Stimulated activated CD4-positive, alpha-beta T cell treated with anti-CD3 and anti-CD28 coated beads, Interleukin-1b, Interleukin-23, amount 100 ng/mL, for 1 hour (primary cell): ENCODE results near the gene HOXA6.

ENCODE experiments used
- DNase-seq, 2 donors: peaks; one replicate each; pipeline ENCODE4 v3.0.0-alpha.2; 2020; ENCODE audit warnings: low read depth in 2 of 2

The HOXA6 gene

DNA sequence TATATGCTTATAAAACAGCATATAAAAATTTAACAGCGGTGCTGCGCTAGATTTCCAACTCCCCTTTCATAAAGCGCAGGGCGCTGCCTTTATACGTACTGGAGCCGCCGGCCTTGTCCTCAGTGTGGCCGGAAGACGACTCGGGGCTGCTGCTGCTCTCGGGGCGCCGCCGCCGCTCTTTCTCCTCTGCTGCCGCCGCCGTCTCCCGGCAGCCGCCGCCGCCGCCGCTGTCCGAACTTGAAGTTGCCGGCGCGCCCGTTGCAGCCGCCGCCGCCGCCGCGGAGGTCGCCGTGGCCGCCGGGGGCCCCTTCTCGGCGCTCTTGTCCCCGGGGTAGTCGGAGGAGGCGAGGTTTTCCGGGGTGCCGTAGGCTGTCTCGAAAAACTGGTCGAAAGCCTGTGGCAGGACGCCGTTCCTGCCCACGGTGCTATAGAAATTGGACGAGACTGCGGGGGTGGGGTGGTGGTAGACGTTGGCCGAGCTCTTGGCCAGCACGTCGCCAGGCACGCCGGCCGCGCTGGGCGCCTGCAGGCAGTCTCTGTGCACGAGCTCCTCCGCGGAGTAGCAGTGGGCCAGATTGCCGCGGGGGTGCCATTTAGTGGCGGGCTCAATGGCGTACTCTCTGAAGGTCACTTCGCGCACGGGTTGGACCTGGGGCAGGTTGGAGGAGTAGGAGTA lies 36.9 kb upstream of the HOXA6 start:
- no peak for DNase-seq

DNA sequence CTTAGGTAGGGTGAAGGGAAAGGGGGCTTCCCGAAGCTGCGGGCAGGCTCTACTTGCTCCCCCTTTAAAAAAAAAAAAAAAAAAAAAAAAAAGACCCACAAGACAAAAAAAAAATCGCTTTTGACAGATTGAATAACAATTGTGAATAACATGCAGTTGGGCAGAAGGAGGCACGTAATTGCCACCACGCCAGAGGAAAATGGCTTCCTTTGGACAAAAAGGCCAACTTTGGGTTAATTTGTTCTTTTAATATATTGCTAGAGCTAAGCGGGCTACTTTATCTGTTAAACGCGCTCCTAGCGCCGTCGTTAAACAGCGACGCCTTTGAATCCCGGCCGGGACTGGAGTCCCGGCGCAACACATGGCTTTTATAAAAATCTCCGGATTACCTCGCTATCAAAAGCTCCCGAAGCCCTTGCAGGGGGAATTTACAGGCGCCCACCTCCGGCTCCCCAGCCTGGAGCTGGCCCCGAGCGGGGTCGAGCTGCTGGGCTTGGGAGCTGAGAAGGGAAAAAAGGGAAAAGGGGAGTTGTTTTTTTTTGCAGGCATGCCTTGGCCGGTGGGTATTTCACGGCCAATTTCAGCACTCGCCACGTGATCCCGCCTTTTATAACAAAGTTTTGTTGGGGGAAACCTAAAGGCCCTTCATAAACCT lies 36.2 kb upstream of the HOXA6 start:
- no peak for DNase-seq

DNA sequence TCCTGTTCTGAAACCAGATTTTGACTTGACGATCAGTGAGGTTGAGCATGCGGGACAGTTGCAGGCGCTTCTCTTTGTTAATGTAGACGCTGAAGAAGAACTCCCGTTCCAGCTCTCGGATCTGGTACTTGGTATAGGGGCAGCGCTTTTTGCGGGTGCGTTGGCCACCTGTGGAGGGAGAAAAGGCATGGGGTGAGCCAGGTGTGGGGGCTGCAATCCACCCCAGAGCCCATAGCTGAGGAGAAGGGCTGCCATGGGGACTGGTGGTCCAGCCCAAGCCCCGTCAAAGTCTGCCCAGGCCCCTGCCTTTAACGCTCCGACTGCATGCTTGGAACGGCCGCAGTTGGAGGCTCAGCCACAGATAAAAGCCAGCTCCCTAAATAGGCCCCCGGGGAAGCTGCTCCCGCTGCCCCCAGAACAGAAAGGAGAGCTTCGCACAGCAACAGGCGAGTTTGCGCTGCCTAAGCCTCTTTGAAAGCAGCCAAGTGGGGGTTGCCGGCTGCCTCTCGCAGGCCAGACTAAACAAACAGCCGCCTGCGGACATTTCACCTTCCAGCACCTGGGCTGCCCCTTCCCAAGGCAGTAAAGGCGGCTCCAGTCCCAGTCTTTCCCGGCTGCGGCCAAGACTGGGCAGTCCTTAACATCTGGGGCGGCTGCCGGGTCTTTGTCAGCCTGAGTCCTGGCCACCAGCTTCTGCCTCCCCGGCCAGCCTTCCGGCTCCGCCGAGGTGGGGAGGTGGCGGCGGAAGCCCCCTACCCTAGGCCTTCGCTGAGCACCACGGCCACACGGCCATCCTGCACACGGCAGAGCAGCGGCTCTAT lies 35.5 kb upstream of the HOXA6 start:
- DNase-seq: no peak

DNA sequence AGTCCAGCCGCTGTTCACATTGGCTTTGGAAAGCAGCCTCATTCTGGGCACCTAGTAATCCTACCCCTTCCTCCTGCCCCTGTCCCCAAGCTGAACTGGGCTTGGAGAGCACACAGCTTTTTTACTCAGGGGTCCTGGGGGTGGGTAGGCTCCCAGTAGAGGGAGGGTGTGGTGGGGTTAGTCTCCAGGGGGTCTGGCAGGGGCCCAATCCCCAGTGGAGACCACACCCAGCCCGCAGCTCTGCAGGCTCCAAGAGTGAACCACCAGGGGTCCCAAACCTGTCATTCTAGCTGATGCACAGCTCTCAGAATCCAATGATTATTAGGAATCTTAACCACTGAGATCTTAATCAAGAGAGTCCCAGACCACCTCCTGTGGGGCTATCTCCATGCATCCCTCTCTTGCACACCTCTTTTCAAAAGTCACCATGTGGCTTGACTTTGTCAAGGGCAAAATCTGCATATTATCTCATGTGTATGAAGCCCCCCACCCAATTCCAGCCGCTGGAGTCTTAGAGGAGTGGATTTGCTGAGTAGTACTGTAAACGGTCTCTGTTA lies 34.8 kb upstream of the HOXA6 start:
- no peak for DNase-seq

DNA sequence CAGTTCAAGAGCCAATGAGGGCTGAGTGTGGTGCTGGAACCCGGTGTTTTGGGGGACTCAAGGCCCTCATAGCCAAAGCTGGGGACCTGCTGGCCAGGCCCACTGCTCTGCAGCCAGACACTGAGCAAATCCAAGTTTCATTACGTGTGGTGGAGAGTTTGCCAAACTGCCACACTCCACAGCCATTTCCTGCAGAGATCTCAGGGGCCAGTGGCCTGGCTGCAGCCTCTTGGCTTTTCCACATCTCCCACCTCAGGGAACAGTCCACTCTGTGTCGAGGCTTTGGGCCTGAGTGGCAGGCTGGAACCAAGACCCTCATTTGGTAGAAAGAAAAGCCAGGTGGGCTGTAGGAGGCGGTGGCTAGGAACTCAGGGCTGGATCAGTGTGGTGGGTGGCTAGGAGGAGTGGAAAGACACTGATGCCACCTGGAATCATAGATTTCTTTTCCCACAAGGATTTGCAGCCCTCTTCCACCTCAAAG lies 34.3 kb upstream of the HOXA6 start:
- DNase-seq: no peak

DNA sequence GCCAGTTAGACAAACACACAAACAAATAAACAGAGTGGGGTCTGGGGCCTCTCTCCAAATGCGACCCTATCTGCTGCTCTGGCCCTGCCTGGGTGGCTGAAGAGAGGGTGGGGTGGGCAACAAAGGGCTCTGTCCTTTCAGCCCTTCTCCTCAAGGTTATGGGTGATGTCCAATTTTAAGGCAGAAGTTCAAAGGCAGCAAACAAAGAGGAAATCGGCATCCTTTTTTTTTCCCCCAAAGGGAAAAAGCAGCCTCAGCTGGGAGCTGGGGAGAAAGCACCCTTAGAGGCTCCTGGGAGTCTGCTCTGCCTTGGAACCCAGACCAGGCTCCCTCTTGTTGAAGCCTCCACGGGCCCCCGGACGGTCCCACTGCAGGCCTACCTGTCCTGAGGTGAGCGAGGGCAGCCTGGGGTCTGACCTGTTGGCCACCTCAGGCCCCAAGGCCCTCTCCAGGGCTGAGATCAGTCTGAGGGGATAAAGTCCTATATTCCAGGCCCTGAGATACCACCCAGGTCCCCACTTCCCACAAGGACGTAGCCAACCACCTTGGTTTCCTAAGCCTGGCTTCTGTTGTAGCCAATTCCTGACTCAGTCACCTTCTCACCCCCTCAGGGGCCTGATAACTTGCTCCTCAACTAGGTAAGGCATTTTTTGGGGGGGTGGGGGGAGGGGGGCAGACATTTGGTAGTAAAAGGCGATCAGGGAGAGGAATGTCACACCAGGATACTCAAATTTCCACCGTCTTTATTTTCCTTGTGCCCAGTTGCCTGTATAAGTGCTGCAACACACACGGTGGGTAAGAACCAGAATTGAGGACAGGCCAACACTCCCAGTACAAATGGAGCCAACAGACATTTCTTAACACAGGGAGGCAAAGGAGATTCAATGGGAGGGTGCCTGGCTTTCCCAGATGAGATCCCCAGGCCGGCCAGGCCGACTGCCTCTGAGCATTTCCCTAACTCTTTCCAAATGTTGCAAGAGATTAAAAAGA lies 33.2 kb upstream of the HOXA6 start:
- DNase-seq: no peak

DNA sequence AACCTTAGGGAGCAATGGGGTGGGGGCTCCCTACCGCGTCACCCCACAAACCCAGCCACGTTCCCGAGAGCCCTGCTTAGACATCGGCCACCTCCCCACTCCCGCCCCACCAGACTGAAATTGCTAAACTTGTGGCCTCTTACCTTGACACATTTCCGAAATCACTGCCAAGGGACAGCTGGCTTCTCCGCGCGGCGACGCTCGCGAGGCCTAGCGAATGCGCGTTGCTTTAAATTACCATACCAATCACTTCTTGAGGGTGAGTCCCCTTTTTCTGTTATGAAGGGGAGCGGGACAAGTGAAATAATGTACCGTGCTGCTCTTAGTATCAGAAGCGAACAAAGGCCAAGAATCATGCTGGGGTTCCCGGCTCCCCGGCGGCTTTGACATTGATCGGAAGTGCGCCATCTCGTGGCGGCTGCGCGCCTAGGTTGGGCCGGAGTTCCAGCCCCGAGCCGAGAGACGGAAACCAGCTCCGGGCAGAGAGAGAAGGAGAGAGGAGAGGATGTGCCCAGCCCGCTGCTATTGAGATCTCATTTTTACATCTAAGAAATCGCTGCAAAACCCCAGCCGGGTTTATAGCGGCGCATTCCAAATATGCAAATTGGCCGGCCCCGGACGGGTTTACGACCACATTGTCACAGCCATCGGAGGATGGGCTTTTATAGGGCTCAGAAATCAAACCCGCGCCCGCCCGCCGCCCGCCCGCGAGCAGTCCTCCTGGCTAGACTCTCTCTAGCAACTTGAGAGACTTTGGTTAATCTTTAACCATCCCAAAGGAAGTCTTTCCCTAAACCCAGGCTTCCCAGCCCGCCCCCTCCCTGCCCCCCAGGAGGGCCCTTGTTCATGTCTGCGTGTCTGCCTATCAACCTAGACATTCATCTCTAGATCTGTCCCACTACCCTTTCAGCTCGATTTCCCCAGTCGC lies 32.2 kb upstream of the HOXA6 start:
- peak; percentile 26 to 46 for DNase-seq

DNA sequence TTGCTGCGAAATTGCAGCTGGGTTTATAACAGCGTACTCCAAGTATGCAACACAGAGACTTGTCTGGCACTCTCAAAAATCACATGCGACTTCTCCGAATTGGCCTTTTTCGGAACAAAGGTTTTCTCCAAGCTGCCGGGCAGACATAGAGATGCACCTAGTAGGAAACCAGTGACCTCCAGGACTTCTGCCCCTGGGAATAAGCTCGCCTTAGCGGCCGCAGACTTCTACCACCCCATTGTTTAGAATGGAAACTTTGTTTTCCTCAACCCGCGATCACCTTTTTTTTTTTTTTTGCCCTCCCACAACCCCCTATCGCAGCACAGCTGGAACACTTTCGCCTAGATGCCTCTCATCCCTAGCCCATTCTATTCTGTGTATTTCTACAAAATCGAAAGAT lies 31.5 kb upstream of the HOXA6 start:
- DNase-seq: no peak

DNA sequence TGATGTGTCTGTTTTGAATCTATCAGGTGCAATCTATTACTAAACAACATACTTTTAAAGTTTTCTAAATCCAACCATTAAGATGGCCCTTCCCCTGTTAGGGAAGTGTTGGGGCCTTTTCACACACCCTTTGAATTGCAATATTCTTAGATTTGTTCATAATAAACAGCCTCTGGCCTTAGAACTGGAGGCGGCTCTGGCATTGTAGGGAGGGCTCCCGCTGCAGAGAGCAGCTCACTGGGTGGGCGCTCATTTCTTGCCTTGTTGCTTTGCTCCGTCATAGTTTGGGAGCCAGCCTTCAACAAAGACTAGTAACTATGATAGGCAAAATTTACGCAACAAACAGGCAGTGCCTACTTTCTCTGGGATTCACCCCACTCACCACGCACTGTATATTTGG lies 30.8 kb upstream of the HOXA6 start:
- DNase-seq: no peak

DNA sequence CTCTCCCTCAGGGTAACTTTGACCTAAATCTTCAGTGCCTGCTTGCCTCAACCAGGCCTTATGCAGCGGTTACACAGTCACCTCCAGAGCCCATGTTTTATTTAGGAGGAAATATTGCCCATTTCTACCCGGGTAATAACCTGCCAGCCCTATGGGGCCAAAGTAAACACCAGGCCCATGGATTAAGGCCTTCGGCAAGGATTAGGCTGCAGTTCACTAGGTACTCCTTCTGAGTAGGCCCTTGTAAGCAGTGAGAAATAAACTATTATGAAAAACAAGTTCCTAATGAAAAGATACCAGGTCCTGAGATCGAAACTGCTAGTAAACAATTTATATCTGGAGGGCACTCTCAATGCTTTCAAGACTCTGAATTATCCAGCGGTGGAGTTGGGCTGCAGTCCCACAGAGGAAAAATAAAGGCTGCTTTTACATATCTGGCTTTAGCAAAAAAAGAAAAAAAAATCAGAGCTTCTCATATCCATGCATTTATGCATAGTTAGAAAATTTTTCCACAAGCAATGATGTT lies 30.3 kb upstream of the HOXA6 start:
- no peak for DNase-seq

DNA sequence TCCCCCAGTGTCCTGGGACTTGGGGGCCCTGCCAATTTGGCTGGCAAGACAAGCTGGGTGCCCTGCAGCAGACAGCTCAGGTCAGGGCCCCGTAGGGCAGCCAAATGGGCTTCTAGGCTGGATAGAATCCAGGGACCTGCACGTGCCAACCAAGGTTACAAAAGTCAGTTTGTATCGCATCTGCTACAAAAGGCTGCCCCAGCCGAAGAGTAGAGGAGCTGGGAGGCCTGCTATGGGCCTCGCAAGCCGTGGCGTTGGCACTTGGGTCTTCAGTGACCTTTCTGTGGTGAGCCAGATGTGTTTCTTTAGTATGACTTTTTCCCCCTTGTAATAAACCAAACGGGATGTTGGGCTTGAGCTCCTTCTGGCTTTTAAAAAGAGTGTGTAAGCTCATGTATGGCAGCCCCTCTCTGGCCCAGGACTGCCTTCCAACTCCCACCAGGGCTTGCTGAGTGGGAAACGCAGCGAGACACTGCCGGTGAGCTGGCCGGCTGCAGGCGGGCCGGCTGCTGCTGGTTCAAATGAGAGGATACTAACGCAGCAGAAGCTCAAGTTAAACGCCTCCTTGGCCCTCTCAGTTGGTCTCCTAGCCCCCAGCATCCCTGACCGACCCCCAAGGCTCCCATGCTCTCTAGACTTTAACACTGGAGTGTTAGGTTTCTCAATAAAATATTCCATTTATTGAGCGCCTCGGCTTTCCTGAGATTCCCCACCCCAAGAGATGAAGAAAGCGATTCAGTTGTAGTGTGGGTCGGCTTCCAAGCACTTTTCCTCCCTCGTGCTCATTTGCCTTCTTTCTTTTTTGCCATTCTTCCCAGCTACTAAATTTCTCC lies 29.6 kb upstream of the HOXA6 start:
- DNase-seq: no peak

DNA sequence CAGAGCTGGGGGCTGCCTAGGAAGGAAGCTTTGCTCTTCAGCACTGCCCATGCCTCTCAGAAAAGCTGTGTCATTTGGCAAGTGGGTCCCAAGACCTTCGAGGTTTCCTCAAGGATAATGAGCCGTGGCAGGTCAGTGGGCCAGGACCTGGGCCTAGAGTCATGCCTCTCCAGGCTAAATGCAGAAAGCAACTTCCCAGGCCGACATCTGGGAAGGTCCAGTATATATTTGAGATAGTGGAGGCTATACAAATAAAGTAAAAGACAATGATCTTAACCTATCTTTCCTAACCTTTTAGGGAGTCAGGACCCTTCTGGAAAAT lies 28.9 kb upstream of the HOXA6 start:
- DNase-seq: no peak

DNA sequence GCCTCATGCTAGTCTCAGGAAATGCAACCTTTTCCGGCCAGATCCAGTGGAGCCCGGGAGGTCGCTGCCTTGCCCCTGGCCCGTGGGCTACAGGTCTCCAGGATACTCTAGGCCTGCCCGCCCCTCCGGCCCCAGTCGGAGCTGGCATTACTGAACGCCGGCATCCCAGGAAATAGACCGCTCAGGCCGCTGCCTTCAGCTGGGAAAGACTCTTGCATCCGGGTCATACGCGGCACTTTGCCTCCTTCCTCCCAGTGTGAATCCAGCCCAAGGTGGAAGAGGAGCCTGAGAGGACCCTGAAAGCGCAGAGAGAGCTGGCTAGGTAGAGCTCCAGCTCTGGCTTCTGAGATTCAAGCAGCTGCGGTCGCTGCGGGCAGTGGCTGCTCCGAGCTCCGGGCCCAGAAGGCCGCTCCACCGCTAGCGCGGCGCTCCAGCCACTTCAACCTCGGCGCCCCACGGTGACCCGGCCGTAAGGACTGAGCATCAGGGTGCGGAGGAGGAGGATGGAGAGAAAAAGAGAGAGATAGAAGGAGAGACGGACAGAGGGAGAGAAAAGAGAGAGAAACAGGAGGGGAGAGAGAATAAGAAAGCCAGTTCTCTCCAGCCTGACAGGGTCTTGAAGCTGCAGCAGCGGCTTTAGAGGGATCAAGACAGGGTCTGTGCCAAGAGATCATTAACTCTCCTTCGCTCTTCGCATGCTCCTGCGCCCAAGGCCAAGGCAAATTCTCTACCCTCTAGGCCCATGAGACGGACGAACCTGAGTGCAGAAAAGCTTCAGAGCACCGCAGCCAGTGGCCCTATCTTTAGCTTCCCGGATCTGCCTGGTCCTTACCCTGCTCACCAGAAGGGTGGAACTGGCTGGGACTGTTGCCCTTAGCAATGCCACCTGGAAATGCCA lies 28.3 kb upstream of the HOXA6 start:
- no peak for DNase-seq

DNA sequence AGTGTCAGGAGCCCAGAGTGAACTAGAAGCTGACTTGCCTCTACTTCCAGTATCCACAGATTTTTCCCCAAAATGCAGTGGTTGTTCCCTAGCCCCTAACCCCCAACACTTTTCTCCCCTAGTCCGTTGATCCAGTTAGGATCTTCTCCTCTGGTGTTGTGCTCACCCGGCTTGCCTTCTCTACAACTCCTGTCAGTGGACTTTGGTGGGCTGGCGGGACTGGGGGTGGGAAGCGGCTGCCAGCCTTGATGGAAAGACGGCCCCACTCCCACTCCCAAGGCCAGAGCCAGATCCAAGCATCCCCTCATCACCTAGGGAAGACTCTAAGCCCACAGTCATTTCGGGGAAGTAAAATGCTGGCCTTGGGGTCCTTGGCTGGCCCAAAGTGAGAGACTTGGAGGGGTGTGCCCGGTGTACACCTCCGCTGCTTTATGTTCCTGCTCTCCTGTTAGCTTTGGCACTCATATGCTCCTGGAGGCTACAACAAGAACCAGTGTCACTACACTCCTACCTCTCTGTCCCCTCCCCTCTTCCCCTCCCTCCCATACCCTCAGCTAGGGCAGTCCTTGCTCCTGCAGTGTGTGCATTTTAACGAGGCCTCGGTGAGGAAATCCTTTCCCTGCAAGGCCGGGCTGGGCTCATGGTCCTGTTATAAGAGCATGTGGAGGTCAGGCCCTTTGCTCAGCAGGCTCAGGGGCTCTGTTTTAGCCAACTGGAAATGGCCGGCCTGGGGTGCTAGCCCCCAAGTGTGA lies 27.5 kb upstream of the HOXA6 start:
- DNase-seq: no peak

DNA sequence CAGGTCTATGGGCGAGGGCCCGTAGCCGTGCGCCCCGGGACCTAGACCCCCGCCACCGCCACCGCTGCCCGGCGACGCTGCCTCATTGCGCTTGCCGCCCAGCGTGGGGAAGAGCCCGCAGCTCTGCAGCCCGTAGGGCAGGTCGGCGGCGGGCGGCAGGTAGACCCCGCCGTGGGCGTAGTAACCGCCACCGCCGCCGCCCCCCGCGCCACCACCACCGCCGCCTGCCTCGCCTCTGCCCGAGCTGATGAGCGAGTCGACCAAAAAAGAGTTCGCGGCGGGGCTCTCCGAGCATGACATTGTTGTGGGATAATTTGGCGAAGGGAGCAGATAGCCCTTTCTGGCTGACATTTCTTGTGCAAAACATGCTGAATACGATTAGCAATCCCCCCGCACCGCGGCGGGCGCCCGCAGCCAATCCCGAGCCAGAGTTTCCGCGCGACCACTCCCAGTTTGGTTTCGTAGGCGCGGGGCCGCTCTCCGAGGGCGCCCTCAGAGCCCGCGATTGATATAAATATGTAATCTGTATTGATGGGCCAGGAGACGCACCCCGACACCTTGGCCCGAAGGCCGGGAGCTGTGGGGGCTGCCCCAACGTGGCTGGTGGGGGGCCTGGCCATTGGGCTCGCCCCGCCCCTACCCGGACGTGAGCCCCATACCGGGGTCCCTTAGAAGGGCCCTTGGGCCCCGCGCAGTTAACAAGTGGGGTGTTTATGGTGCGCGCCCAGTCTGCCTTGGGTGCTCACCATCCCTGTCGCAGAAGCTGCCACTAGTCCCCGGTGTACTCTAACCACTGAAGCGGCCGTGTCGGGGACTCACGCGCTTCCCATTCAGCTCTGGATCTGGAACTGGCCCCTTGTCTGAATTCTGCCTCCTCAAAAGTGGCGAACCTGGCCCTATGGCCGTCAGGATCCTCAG lies 26.6 kb upstream of the HOXA6 start, which contains the start of gene HOXA10:
Gene HOXA10, minus strand, starts transcription at position 365 of the 918 bp plus-strand sequence. Its CDS starts 14 bp downstream, at position 351.
- no peak for DNase-seq

DNA sequence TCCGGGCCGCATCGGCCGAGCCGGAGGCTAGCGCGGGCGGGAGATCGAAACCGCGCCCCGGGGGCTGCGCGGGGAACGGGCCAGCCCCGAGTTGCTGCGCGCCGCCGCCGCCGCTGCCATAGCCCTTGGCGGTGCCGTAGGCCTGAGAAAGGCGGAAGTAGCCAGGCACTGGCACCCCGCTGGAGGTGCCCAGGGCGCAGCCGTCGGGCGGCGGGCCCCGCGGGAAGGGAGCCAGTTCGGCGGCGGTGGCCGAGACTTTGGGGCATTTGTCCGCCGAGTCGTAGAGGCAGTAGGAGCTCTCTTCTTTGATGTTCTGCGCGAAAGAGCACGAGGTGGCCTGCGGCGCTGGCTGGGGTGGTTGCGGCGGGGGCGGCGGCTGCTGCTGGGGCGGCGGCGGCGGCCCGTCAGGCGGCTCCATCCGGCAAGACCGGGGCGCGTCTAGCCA lies 26.0 kb upstream of the HOXA6 start:
- no peak for DNase-seq
